Keratinocyte (primary cell): ENCODE results near the gene AHSP. TPM values are rescaled to one million over a fixed set of nuclear protein-coding genes. Genes with fewer than 3 reads are reported as not detected.

Experiments used
- DNase-seq: peaks from one replicate; pipeline ENCODE4 v3.0.0-alpha.2; 2011; ENCODE audit warnings: low read depth, missing footprints, low spot score
- FAIRE-seq: peaks from 2 replicates; lab custom pipeline; 2011; peaks lifted over from hg19 to GRCh38; lab: Jason Lieb, UNC
- H2AFZ ChIP-seq: 2 replicates; pipeline ENCODE4 v1.6.0; 2012; ENCODE audit warnings: low read length, control low read depth, inconsistent platforms; ENCODE audit not compliant: control insufficient read depth
- H3K27ac ChIP-seq: 2 replicates; pipeline ENCODE4 v1.5.1; 2011; ENCODE audit warnings: low read length; ENCODE audit not compliant: control insufficient read depth, insufficient read depth
- H3K27me3 ChIP-seq: 3 replicates; pipeline ENCODE4 v1.6.0; 2011; ENCODE audit warnings: low read length; ENCODE audit not compliant: control insufficient read depth, insufficient read depth; ENCODE audit errors: extremely low read depth
- H3K36me3 ChIP-seq, 2 experiments: 2 replicates in 1 of 2; 3 replicates in 1 of 2; pipeline ENCODE4 v1.5.1; 2011; ENCODE audit warnings: low read length in 2 of 2, mild to moderate bottlenecking in 1 of 2; ENCODE audit not compliant: control insufficient read depth in 2 of 2, insufficient read depth in 2 of 2; ENCODE audit errors: extremely low read depth in 1 of 2
- H3K4me1 ChIP-seq: 3 replicates; pipeline ENCODE4 v1.5.1; 2011; ENCODE audit warnings: low read length; ENCODE audit not compliant: control insufficient read depth, insufficient read depth; ENCODE audit errors: extremely low read depth
- H3K4me2 ChIP-seq: 3 replicates; pipeline ENCODE4 v1.6.0; 2011; ENCODE audit warnings: low read depth, low read length; ENCODE audit not compliant: control insufficient read depth, insufficient read depth; ENCODE audit errors: extremely low read depth
- H3K4me3 ChIP-seq, 3 experiments: fragments of 200-600 bp in 1 of 3; sonication (generic) in 1 of 3; 2 replicates in 2 of 3; 3 replicates in 1 of 3; pipeline ENCODE4 v1.5.1; 2011 to 2016; ENCODE audit warnings: low read length in 3 of 3, mild to moderate bottlenecking in 3 of 3, control low read depth in 2 of 3, inconsistent platforms in 1 of 3, low read depth in 1 of 3, mixed read lengths in 1 of 3, mixed run types in 1 of 3, moderate library complexity in 1 of 3; ENCODE audit not compliant: control insufficient read depth in 2 of 3, insufficient read depth in 2 of 3; ENCODE audit errors: extremely low read depth in 1 of 3
- H3K79me2 ChIP-seq: 2 replicates; pipeline ENCODE4 v1.6.0; 2012; ENCODE audit warnings: low read length; ENCODE audit not compliant: control insufficient read depth, insufficient read depth
- H3K9ac ChIP-seq: 3 replicates; pipeline ENCODE4 v1.6.0; 2011; ENCODE audit warnings: low read length; ENCODE audit not compliant: control insufficient read depth, insufficient read depth; ENCODE audit errors: extremely low read depth
- H3K9me1 ChIP-seq: 3 replicates; pipeline ENCODE4 v1.6.0; 2011; ENCODE audit warnings: low read length; ENCODE audit not compliant: control insufficient read depth, insufficient read depth; ENCODE audit errors: extremely low read depth
- H3K9me3 ChIP-seq: 2 replicates; pipeline ENCODE4 v1.5.1; 2012; ENCODE audit warnings: low read depth, low read length; ENCODE audit not compliant: control insufficient read depth
- H4K20me1 ChIP-seq: 3 replicates; pipeline ENCODE4 v1.6.0; 2011; ENCODE audit warnings: low read length; ENCODE audit not compliant: control insufficient read depth, insufficient read depth; ENCODE audit errors: extremely low read depth
- CTCF ChIP-seq, 3 experiments: IDR thresholded peaks in 1 of 3; conservative IDR thresholded peaks in 1 of 3; optimal IDR thresholded peaks in 1 of 3; 2 replicates in 2 of 3; 3 replicates in 1 of 3; pipeline versions ENCODE3 to v1.5.1; 2011; ENCODE audit warnings: low read length in 3 of 3, mild to moderate bottlenecking in 3 of 3, moderate library complexity in 2 of 3, control low read depth in 1 of 3, inconsistent platforms in 1 of 3; ENCODE audit not compliant: insufficient read depth in 2 of 3; ENCODE audit errors: extremely low read depth in 1 of 3
- EZH2 ChIP-seq: IDR thresholded peaks from one replicate; pipeline ENCODE4 v1.6.1; 2012; ENCODE audit warnings: inconsistent platforms, mild to moderate bottlenecking, low read length, moderate library complexity
- dilution Hi-C: fragments of 300-500 bp; cut with MboI; formaldehyde crosslinking; loops from one replicate; pipeline ENCODE4 v1.7.0; 2020; ENCODE audit warnings: low sequenced_read_pairs; ENCODE audit not compliant: extremely low pct_ligation_motif_present
- polyA plus RNA-seq, 5 experiments: library from polyadenylated mRNA; depleted of rRNA in 3 of 5; stranded (reverse) in 3 of 5; stranded (forward) in 1 of 5; unstranded in 1 of 5; fragments of >200 nt; gene quantifications; 1 replicate in 1 of 5; 2 replicates in 3 of 5; 3 replicates in 1 of 5; pipeline versions ENCODE4 v1.2.1 to v1.2.3, GENCODE V29; 2011 to 2012; ENCODE audit warnings: missing spikeins in 2 of 5, low read depth in 1 of 5, low replicate concordance in 1 of 5

AHSP gene
- polyA plus RNA-seq, 1 donor (not counting 4 experiments of a cell fraction or from before 2014, with no cell fraction given), result not detected

GRCh38 chr16:31508706-31509195 is 18.9 kb upstream of the AHSP start:
- H3K27me3 ChIP-seq, result no peaks in the 10 kb centered on the region
- H3K27ac ChIP-seq, result peak overlapping the region; percentile 83
- no peaks in the 10 kb centered on the region for H4K20me1 ChIP-seq
- H3K9me1 ChIP-seq, result no peaks in the 10 kb centered on the region
- H3K4me2 ChIP-seq, result peak overlapping the region; percentile 76
- FAIRE-seq, result no peak
- H2AFZ ChIP-seq, result peak overlapping the region; percentile 73
- TF ChIP-seq EZH2 (no peak), CTCF (optimal IDR thresholded peaks at IDR 0.05 in 1 of 3, IDR thresholded peaks at IDR 0.05 in 1 of 3, conservative IDR thresholded peaks at IDR 0.05 in 1 of 3; ENCODE audit: extremely low read depth in 1 of 3, insufficient read depth in 2 of 3, low read length in 3 of 3) (no peak)
- no peaks in the 10 kb centered on the region for H3K9me3 ChIP-seq
- H3K36me3 ChIP-seq, result peaks cover 3 to 4% of the 10 kb centered on the region in 2 experiments
- H3K79me2 ChIP-seq, result peaks cover 8% of the 10 kb centered on the region
- no peak for DNase-seq
- H3K4me1 ChIP-seq, result peaks cover 7% of the 10 kb centered on the region
- dilution Hi-C loops, result no loop called here
- H3K4me3 ChIP-seq, result peak overlapping the region; percentile 88 to 96 (median 89)
- peak overlapping the region; percentile 89 for H3K9ac ChIP-seq

- H3K36me3 ChIP-seq, result no peaks in the 10 kb centered on the region
- H4K20me1 ChIP-seq, result no peaks in the 10 kb centered on the region
- H3K27ac ChIP-seq, result no peak overlapping the region
- no peak overlapping the region for H2AFZ ChIP-seq
- no peaks in the 10 kb centered on the region for H3K4me1 ChIP-seq
- TF ChIP-seq EZH2 (no peak), CTCF (optimal IDR thresholded peaks at IDR 0.05 in 1 of 3, IDR thresholded peaks at IDR 0.05 in 1 of 3, conservative IDR thresholded peaks at IDR 0.05 in 1 of 3; ENCODE audit: extremely low read depth in 1 of 3, insufficient read depth in 2 of 3, low read length in 3 of 3) (no peak)
- H3K4me3 ChIP-seq, result no peak overlapping the region
- no peaks in the 10 kb centered on the region for H3K9me1 ChIP-seq
- no peak overlapping the region for H3K4me2 ChIP-seq
- H3K9me3 ChIP-seq, result no peaks in the 10 kb centered on the region
- H3K9ac ChIP-seq, result no peak overlapping the region
- H3K79me2 ChIP-seq, result no peaks in the 10 kb centered on the region
- no peaks in the 10 kb centered on the region for H3K27me3 ChIP-seq
- no peak for FAIRE-seq
- no peak for DNase-seq
- dilution Hi-C loops, result no loop called here
Observed at GRCh38 chr16:31513126-31513525, 14.6 kb upstream of the AHSP start.
